GM15510 (cell line): Measurements from ENCODE around the gene SSTR5.

Experiments
- POLR2A ChIP-seq: IDR thresholded peaks from 3 replicates; pipeline ENCODE4 v1.6.1; 2011; ENCODE audit warnings: borderline replicate concordance; ENCODE audit not compliant: insufficient read length; ENCODE audit errors: extremely low read depth

The SSTR5 gene

GRCh38 chr16:1072526-1073261 lies at the start of gene SSTR5:
Gene SSTR5, plus strand, starts transcription at chr16:1072747. Its CDS starts 6,122 bp downstream, at chr16:1078869.
- no peak for TF ChIP-seq POLR2A

- TF ChIP-seq POLR2A = no peak
Observed at GRCh38 chr16:1024138-1024537, 48.4 kb upstream of the SSTR5 start.

GRCh38 chr16:1026057-1026783 lies 46.3 kb upstream of the SSTR5 start:
- no peak for TF ChIP-seq POLR2A

GRCh38 chr16:1026784-1027500 lies 45.6 kb upstream of the SSTR5 start:
- no peak for TF ChIP-seq POLR2A

GRCh38 chr16:1027501-1027815 lies 45.1 kb upstream of the SSTR5 start:
- TF ChIP-seq POLR2A = no peak

GRCh38 chr16:1028056-1028455 lies 44.5 kb upstream of the SSTR5 start:
- no peak for TF ChIP-seq POLR2A

- no peak for TF ChIP-seq POLR2A
Observed at GRCh38 chr16:1028524-1029258, 43.9 kb upstream of the SSTR5 start.

- TF ChIP-seq POLR2A = no peak
Observed at GRCh38 chr16:1029259-1029545, 43.3 kb upstream of the SSTR5 start.

- TF ChIP-seq POLR2A = no peak
Observed at GRCh38 chr16:1030473-1030901, 42.1 kb upstream of the SSTR5 start.

- no peak for TF ChIP-seq POLR2A
Observed at GRCh38 chr16:1031666-1032065, 40.9 kb upstream of the SSTR5 start.

- no peak for TF ChIP-seq POLR2A
Observed at GRCh38 chr16:1032607-1033006, 39.9 kb upstream of the SSTR5 start.

GRCh38 chr16:1033128-1033679 lies 39.3 kb upstream of the SSTR5 start:
- TF ChIP-seq POLR2A = no peak

- no peak for TF ChIP-seq POLR2A
Observed at GRCh38 chr16:1034230-1035065, 38.1 kb upstream of the SSTR5 start.

- no peak for TF ChIP-seq POLR2A
Observed at GRCh38 chr16:1035066-1035415, 37.5 kb upstream of the SSTR5 start.
